H9 (cell line): ENCODE data around the gene DDX55. TPM values are rescaled to one million over a fixed set of nuclear protein-coding genes. Genes with fewer than 3 reads are reported as not detected.

Experiments used
- DNase-seq: peaks from one replicate; pipeline ENCODE4 v3.0.0-alpha.2; 2017
- H2AFZ ChIP-seq: one replicate; pipeline ENCODE4 v1.6.1; 2013; ENCODE audit warnings: mild to moderate bottlenecking, low read length, control low read depth, moderate library complexity
- H2AK5ac ChIP-seq: 2 replicates; pipeline ENCODE4 v1.6.1; 2013; ENCODE audit warnings: low read length, control low read depth, mixed read lengths; ENCODE audit not compliant: insufficient read length
- H2BK120ac ChIP-seq: one replicate; pipeline ENCODE4 v1.6.1; 2013; ENCODE audit warnings: low read depth, mild to moderate bottlenecking, low read length, control low read depth, inconsistent platforms; ENCODE audit not compliant: poor library complexity, severe bottlenecking
- H2BK12ac ChIP-seq: 2 replicates; pipeline ENCODE4 v1.6.1; 2013; ENCODE audit warnings: low read length, control low read depth, mixed read lengths, low read depth; ENCODE audit not compliant: insufficient read length
- H2BK15ac ChIP-seq: 2 replicates; pipeline ENCODE4 v1.6.1; 2013; ENCODE audit warnings: low read depth, low read length, control low read depth
- H2BK20ac ChIP-seq: one replicate; pipeline ENCODE4 v1.6.1; 2013; ENCODE audit warnings: low read depth, mild to moderate bottlenecking, low read length, control low read depth, inconsistent platforms; ENCODE audit not compliant: poor library complexity, severe bottlenecking
- H2BK5ac ChIP-seq: 2 replicates; pipeline ENCODE4 v1.6.1; 2013; ENCODE audit warnings: low read length, control low read depth, mixed read lengths; ENCODE audit not compliant: insufficient read length
- H3K14ac ChIP-seq: 2 replicates; pipeline ENCODE4 v1.6.1; 2013; ENCODE audit warnings: low read length, control low read depth; ENCODE audit not compliant: insufficient read depth
- H3K18ac ChIP-seq: 2 replicates; pipeline ENCODE4 v1.6.1; 2013; ENCODE audit warnings: low read depth, mild to moderate bottlenecking, mixed read lengths, low read length, control low read depth; ENCODE audit not compliant: insufficient read length
- H3K23ac ChIP-seq: 2 replicates; pipeline ENCODE4 v1.6.1; 2013; ENCODE audit warnings: low read length, control low read depth, mixed read lengths, low read depth; ENCODE audit not compliant: insufficient read length
- H3K23me2 ChIP-seq: 2 replicates; pipeline ENCODE4 v1.6.1; 2013; ENCODE audit warnings: low read depth, mild to moderate bottlenecking, mixed read lengths, low read length, control low read depth; ENCODE audit not compliant: insufficient read length, poor library complexity, severe bottlenecking
- H3K27ac ChIP-seq: 2 replicates; pipeline ENCODE4 v1.5.1; 2013; ENCODE audit warnings: low read length, control low read depth, mixed read lengths, low read depth; ENCODE audit not compliant: insufficient read length
- H3K27me3 ChIP-seq: 2 replicates; pipeline ENCODE4 v1.6.1; 2013; ENCODE audit warnings: low read length, control low read depth, inconsistent platforms; ENCODE audit not compliant: insufficient read depth
- H3K4ac ChIP-seq: 2 replicates; pipeline ENCODE4 v1.6.1; 2013; ENCODE audit warnings: low read depth, mild to moderate bottlenecking, control low read depth, inconsistent platforms, low read length, moderate library complexity
- H3K4me1 ChIP-seq: 2 replicates; pipeline ENCODE4 v1.6.1; 2013; ENCODE audit warnings: low read length, control low read depth, inconsistent platforms; ENCODE audit not compliant: insufficient read depth
- H3K4me2 ChIP-seq: 2 replicates; pipeline ENCODE4 v1.6.1; 2013; ENCODE audit warnings: low read length, control low read depth, mixed read lengths; ENCODE audit not compliant: insufficient read length, insufficient read depth
- H3K56ac ChIP-seq: 2 replicates; pipeline ENCODE4 v1.6.1; 2013; ENCODE audit warnings: low read depth, mild to moderate bottlenecking, mixed read lengths, low read length, control low read depth; ENCODE audit not compliant: insufficient read length
- H3K79me1 ChIP-seq: 2 replicates; pipeline ENCODE4 v1.6.1; 2013; ENCODE audit warnings: low read depth, mild to moderate bottlenecking, moderate library complexity, low read length, control low read depth, inconsistent platforms; ENCODE audit not compliant: insufficient read depth, poor library complexity, severe bottlenecking
- H3K79me2 ChIP-seq: 2 replicates; pipeline ENCODE4 v1.6.1; 2013; ENCODE audit warnings: low read length, control low read depth, inconsistent platforms; ENCODE audit not compliant: insufficient read depth
- H3K9ac ChIP-seq: 2 replicates; pipeline ENCODE4 v1.6.1; 2013; ENCODE audit warnings: low read length, control low read depth, mixed read lengths; ENCODE audit not compliant: insufficient read length; ENCODE audit errors: extremely low read depth
- H3K9me3 ChIP-seq: one replicate; pipeline ENCODE4 v1.6.1; 2013; ENCODE audit warnings: low read depth, low read length, inconsistent platforms; ENCODE audit not compliant: control insufficient read depth
- H3T11ph ChIP-seq: one replicate; pipeline ENCODE4 v1.6.1; 2013; ENCODE audit warnings: mild to moderate bottlenecking, low read length, control low read depth, inconsistent platforms
- H4K20me1 ChIP-seq: one replicate; pipeline ENCODE4 v1.6.1; 2013; ENCODE audit not compliant: control insufficient read depth, insufficient read length, insufficient read depth
- H4K5ac ChIP-seq: 2 replicates; pipeline ENCODE4 v1.6.1; 2013; ENCODE audit warnings: low read depth, mild to moderate bottlenecking, mixed read lengths, low read length, control low read depth; ENCODE audit not compliant: insufficient read length
- H4K8ac ChIP-seq: replicated peaks from 2 replicates; pipeline ENCODE4 v1.6.1; 2013; ENCODE audit warnings: low read length, control low read depth, mixed read lengths, low read depth; ENCODE audit not compliant: insufficient read length
- H4K91ac ChIP-seq: 2 replicates; pipeline ENCODE4 v1.6.1; 2013; ENCODE audit warnings: low read depth, mild to moderate bottlenecking, moderate library complexity, mixed read lengths, low read length, control low read depth; ENCODE audit not compliant: insufficient read length
- H3K27ac Mint-ChIP-seq, 3 experiments: 2 replicates in 2 of 3; 3 replicates in 1 of 3; pipeline ENCODE4 v1.8.0; 2020 to 2021; ENCODE audit warnings: mixed read lengths in 3 of 3, mild to moderate bottlenecking in 1 of 3, moderate library complexity in 1 of 3
- H3K27me3 Mint-ChIP-seq: 2 replicates; pipeline ENCODE4 v1.8.0; 2021; ENCODE audit warnings: low read depth, mild to moderate bottlenecking, moderate library complexity, mixed read lengths
- H3K36me3 Mint-ChIP-seq, 3 experiments: 2 replicates in 2 of 3; 3 replicates in 1 of 3; pipeline ENCODE4 v1.8.0; 2020 to 2021; ENCODE audit warnings: low read depth in 3 of 3, mixed read lengths in 3 of 3; ENCODE audit not compliant: insufficient read depth in 1 of 3
- H3K4me1 Mint-ChIP-seq, 2 experiments: 2 replicates each; pipeline ENCODE4 v1.8.0; 2020; ENCODE audit warnings: mixed read lengths in 2 of 2
- H3K4me3 Mint-ChIP-seq, 2 experiments: 2 replicates in 1 of 2; 3 replicates in 1 of 2; pipeline ENCODE4 v1.8.0; 2020 to 2021; ENCODE audit warnings: mild to moderate bottlenecking in 2 of 2, mixed read lengths in 2 of 2, moderate library complexity in 1 of 2
- H3K9me3 Mint-ChIP-seq, 2 experiments: 2 replicates in 1 of 2; 3 replicates in 1 of 2; pipeline ENCODE4 v1.8.0; 2020; ENCODE audit warnings: mild to moderate bottlenecking in 2 of 2, mixed read lengths in 2 of 2, moderate library complexity in 1 of 2
- WGBS: extraction: QIAGEN DNeasy Blood & Tissue Kit; methylation state at CpG from one replicate; pipeline ENCODE4 v1.1.7; 2013; ENCODE audit warnings: missing lambda C conversion rate, low lambda C conversion rate, mixed read lengths; ENCODE audit not compliant: insufficient read length; ENCODE audit errors: extremely low coverage; 5-methylcytosine and 5-hydroxymethylcytosine counted together
- total RNA-seq: library from RNA; stranded (reverse); gene quantifications from 2 replicates; pipeline ENCODE4 v1.2.1, GENCODE V29; 2021
- TF ChIP-seq, protein P1 (sequence below): fragments of 200-600 bp; sonication (generic); conservative IDR thresholded peaks from 3 replicates; pipeline ENCODE4 v1.8.0; 2021; ENCODE audit warnings: antibody characterized with exemption, mild to moderate bottlenecking

Gene DDX55
- total RNA-seq, 1 experiment from 2014 or later = 51.7 TPM

- Histone ChIP-seq H3K4me2 (no peak overlapping the region), H4K20me1 (no peaks in the 10 kb centered on the region), H4K91ac (no peak overlapping the region), H3K23ac (no peak overlapping the region), H3T11ph (no peak overlapping the region), H3K27me3 (no peaks in the 10 kb centered on the region), H4K8ac (no peak overlapping the region), H3K14ac (no peak overlapping the region), H2AK5ac (no peak overlapping the region), H2BK5ac (no peak overlapping the region), H4K5ac (no peak overlapping the region), H3K79me1 (no peaks in the 10 kb centered on the region), H3K56ac (no peak overlapping the region), H3K9ac (no peak overlapping the region), H3K4me1 (no peaks in the 10 kb centered on the region), H2AFZ (no peak overlapping the region), H3K18ac (no peak overlapping the region), H3K79me2 (no peaks in the 10 kb centered on the region), H2BK20ac (no peak overlapping the region), H2BK120ac (no peak overlapping the region), H3K9me3 (no peaks in the 10 kb centered on the region), H2BK15ac (no peak overlapping the region), H3K23me2 (no peaks in the 10 kb centered on the region), H2BK12ac (no peak overlapping the region), H3K4ac (no peak overlapping the region), H3K27ac (no peak overlapping the region)
- H3K4me1 Mint-ChIP-seq = no peaks in the 10 kb centered on the region
- H3K4me3 Mint-ChIP-seq = no peak overlapping the region
- peak; percentile 51 for DNase-seq
- peak overlapping the region in 1 of 3 experiments; percentile 33; a peak in 2 of 7 replicates for H3K27ac Mint-ChIP-seq
- no peaks in the 10 kb centered on the region for H3K9me3 Mint-ChIP-seq
- TF ChIP-seq, protein P1, sequence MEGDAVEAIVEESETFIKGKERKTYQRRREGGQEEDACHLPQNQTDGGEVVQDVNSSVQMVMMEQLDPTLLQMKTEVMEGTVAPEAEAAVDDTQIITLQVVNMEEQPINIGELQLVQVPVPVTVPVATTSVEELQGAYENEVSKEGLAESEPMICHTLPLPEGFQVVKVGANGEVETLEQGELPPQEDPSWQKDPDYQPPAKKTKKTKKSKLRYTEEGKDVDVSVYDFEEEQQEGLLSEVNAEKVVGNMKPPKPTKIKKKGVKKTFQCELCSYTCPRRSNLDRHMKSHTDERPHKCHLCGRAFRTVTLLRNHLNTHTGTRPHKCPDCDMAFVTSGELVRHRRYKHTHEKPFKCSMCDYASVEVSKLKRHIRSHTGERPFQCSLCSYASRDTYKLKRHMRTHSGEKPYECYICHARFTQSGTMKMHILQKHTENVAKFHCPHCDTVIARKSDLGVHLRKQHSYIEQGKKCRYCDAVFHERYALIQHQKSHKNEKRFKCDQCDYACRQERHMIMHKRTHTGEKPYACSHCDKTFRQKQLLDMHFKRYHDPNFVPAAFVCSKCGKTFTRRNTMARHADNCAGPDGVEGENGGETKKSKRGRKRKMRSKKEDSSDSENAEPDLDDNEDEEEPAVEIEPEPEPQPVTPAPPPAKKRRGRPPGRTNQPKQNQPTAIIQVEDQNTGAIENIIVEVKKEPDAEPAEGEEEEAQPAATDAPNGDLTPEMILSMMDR = 0 out of 3 replicates have a peak, but pooled peaks have one; percentile 24
- H3K27me3 Mint-ChIP-seq = no peaks in the 10 kb centered on the region
- no CpG with 5 or more reads among the region's 9 CpGs for WGBS
- peaks cover 13 to 58% (median 44%) of the 10 kb centered on the region in 3 experiments; a peak in 6 of 7 replicates for H3K36me3 Mint-ChIP-seq
Measured at GRCh38 chr12:123657211-123657610, 55.3 kb downstream of the DDX55 start.
